ENCODE results near the gene RIC3. TPM values are rescaled to one million over a fixed set of nuclear protein-coding genes. Genes with fewer than 3 reads are reported as not detected.

The RIC3 gene
- total RNA-seq, 1 experiment from 2014 or later = not detected

GRCh38 chr11:8218409-8218808, 49.6 kb upstream of the RIC3 start:
- Histone ChIP-seq H3K27me3 (ENCODE audit: insufficient read depth, low read length) (no peaks in the 10 kb centered on the region), H3K9me2 (ENCODE audit: insufficient read depth) (no peaks in the 10 kb centered on the region), H3K27ac (ENCODE audit: low read depth, low read length) (no peak overlapping the region), H2AFZ (ENCODE audit: low read depth, low read length, poor library complexity, severe bottlenecking) (no peak overlapping the region), H3K4me3 (replicated peaks in 1 of 2; ENCODE audit: low read depth in 1 of 2, low read length in 2 of 2) (no peak overlapping the region), H3K79me2 (ENCODE audit: insufficient read depth, low read length) (no peaks in the 10 kb centered on the region), H3K4me1 (ENCODE audit: control insufficient read depth in 1 of 2, insufficient read depth in 2 of 2, low read length in 2 of 2) (no peaks in the 10 kb centered on the region), H3K4me2 (ENCODE audit: low read length) (no peak overlapping the region), H4K20me1 (ENCODE audit: insufficient read depth) (no peaks in the 10 kb centered on the region), H3K9ac (ENCODE audit: low read length) (no peak overlapping the region), H3K9me3 (ENCODE audit: control insufficient read depth in 1 of 2, insufficient read depth in 1 of 2, low read depth in 1 of 2, low read length in 2 of 2) (no peaks in the 10 kb centered on the region), H3K36me3 (ENCODE audit: control insufficient read depth in 1 of 2, insufficient read depth in 2 of 2, low read length in 2 of 2) (no peaks in the 10 kb centered on the region)
- ChIA-PET POLR2A (no interaction called here), CTCF (interaction anchor here (6.6 kb wide), 1 partner anchor 349 kb away, joined by 27 read pairs; no protein-coding TSS in a partner anchor), RAD21 (ENCODE audit: low non-redundant PET in 1 of 2, low total read pairs in 2 of 2, uncharacterized antibody in 2 of 2, unreplicated experiment in 2 of 2) (no interaction called here)
- intact Hi-C loops (cut with micrococcal nuclease) = no loop called here
- DNase-seq (ENCODE audit: low read depth, low spot score) = no peak
- BruUV-seq (replicated peaks) = no TSS peak
- no peak for TF ChIP-seq POLR2AphosphoS5 (IDR thresholded peaks at IDR 0.05; ENCODE audit: low read depth, low read length)
- TF ChIP-seq CEBPB (IDR thresholded peaks at IDR 0.05; ENCODE audit: low read depth) = no peak
- no peak for TF ChIP-seq SP1 (IDR thresholded peaks at IDR 0.05; ENCODE audit: low read depth)
- no peak for TF ChIP-seq YY1 (IDR thresholded peaks at IDR 0.05; ENCODE audit: extremely low read depth, insufficient replicate concordance, low read depth, low read length)
- TF ChIP-seq CBX3 (IDR thresholded peaks at IDR 0.05; ENCODE audit: low read depth) = no peak
- no peak for TF ChIP-seq EZH2phosphoT487 (IDR thresholded peaks at IDR 0.05; ENCODE audit: borderline replicate concordance)
- TF ChIP-seq ZNF274 (IDR thresholded peaks at IDR 0.05; ENCODE audit: low read depth, low read length) = no peak
- no peak for TF ChIP-seq ZFX (IDR thresholded peaks at IDR 0.05)
- TF ChIP-seq CTCF (IDR thresholded peaks at IDR 0.05 in 2 of 3, conservative IDR thresholded peaks at IDR 0.05 in 1 of 3; ENCODE audit: borderline replicate concordance in 1 of 3, insufficient read depth in 1 of 3, low read depth in 2 of 3, low read length in 2 of 3) = no peak
- no peak for TF ChIP-seq EGR1 (IDR thresholded peaks at IDR 0.05; ENCODE audit: low read depth)
- TF ChIP-seq FOSL1 (IDR thresholded peaks at IDR 0.05; ENCODE audit: low read depth) = no peak
- no peak for TF ChIP-seq SIN3A (IDR thresholded peaks at IDR 0.05; ENCODE audit: low read depth)
- no peak for TF ChIP-seq SRF (IDR thresholded peaks at IDR 0.05; ENCODE audit: low read depth)
- no peak for ATAC-seq
